Liver (tissue), 3 donors: ENCODE results near the gene BCAT1.

Experiments used
- ATF3 ChIP-seq: IDR thresholded peaks from 2 replicates; pipeline ENCODE4 v1.6.1; 2016; ENCODE audit warnings: antibody characterized with exemption
- CTCF ChIP-seq: fragments of 150-350 bp; IDR thresholded peaks from 2 replicates; pipeline ENCODE4 v1.5.1; 2017; ENCODE audit warnings: improper control_type of control experiment, low read depth, low read length; ENCODE audit not compliant: missing input control
- FOXA1 ChIP-seq: IDR thresholded peaks from 2 replicates; pipeline ENCODE4 v1.6.1; 2016; ENCODE audit warnings: antibody characterized with exemption
- GABPA ChIP-seq, 2 donors: IDR thresholded peaks in 1 of 2; conservative IDR thresholded peaks in 1 of 2; 2 replicates each; pipeline ENCODE4 v1.6.1; 2016; ENCODE audit warnings: antibody characterized with exemption in 2 of 2, mild to moderate bottlenecking in 1 of 2, moderate library complexity in 1 of 2
- HNF4A ChIP-seq, 2 donors: conservative IDR thresholded peaks; 2 replicates each; pipeline ENCODE4 v1.6.1; 2016; ENCODE audit warnings: antibody characterized with exemption in 2 of 2, mild to moderate bottlenecking in 2 of 2
- JUND ChIP-seq, 2 donors: IDR thresholded peaks; 2 replicates each; pipeline ENCODE4 v1.6.1; 2016; ENCODE audit warnings: antibody characterized with exemption in 2 of 2
- MAX ChIP-seq: IDR thresholded peaks from 2 replicates; pipeline ENCODE4 v1.6.1; 2016; ENCODE audit warnings: antibody characterized with exemption
- RAD21 ChIP-seq, 2 donors: IDR thresholded peaks; 2 replicates each; pipeline ENCODE4 v1.6.1; 2016; ENCODE audit warnings: antibody characterized with exemption in 2 of 2, mild to moderate bottlenecking in 2 of 2
- REST ChIP-seq: IDR thresholded peaks from 2 replicates; pipeline ENCODE4 v1.6.1; 2016; ENCODE audit warnings: antibody characterized with exemption, mild to moderate bottlenecking
- RXRA ChIP-seq, 2 donors: IDR thresholded peaks; 2 replicates each; pipeline ENCODE4 v1.6.1; 2017 to 2018; ENCODE audit warnings: antibody characterized with exemption in 2 of 2, mild to moderate bottlenecking in 1 of 2
- SP1 ChIP-seq: IDR thresholded peaks from 2 replicates; pipeline ENCODE4 v1.6.1; 2018; ENCODE audit warnings: antibody characterized with exemption, mild to moderate bottlenecking
- TAF1 ChIP-seq: conservative IDR thresholded peaks from 2 replicates; pipeline ENCODE4 v1.6.1; 2016; ENCODE audit warnings: antibody characterized with exemption, mild to moderate bottlenecking
- YY1 ChIP-seq: IDR thresholded peaks from 2 replicates; pipeline ENCODE4 v1.6.1; 2016; ENCODE audit warnings: antibody characterized with exemption, mild to moderate bottlenecking
- ZBTB33 ChIP-seq: IDR thresholded peaks from 2 replicates; pipeline ENCODE4 v1.6.1; 2016; ENCODE audit warnings: antibody characterized with exemption
- donor health status: healthy.
- donor health status: healthy.

GRCh38 chr12:24928131-24928530 lies 20.8 kb downstream of the BCAT1 start:
- TF ChIP-seq CTCF (no peak), MAX (no peak), GABPA (IDR thresholded peaks at IDR 0.05 in 1 of 2, conservative IDR thresholded peaks at IDR 0.05 in 1 of 2) (no peak), JUND (IDR thresholded peaks at IDR 0.05) (no peak), REST (no peak), YY1 (no peak), RAD21 (IDR thresholded peaks at IDR 0.05) (no peak), ZBTB33 (no peak), SP1 (no peak), TAF1 (no peak), RXRA (IDR thresholded peaks at IDR 0.05) (no peak), FOXA1 (no peak), ATF3 (no peak), HNF4A (conservative IDR thresholded peaks at IDR 0.05) (no peak)
